SK-N-SH (cell line): Measurements from ENCODE around the gene MAP3K9. TPM values are rescaled to one million over a fixed set of nuclear protein-coding genes. Genes with fewer than 3 reads are reported as not detected.

Source experiments
- CTCF ChIA-PET: fragments of 300-600, 350-600 bp; formaldehyde crosslinking; extraction: SDS; loops from one replicate; lab custom pipeline; 2021; lab: Yijun Ruan, JAX
- POLR2A ChIA-PET: fragments of 350-600 bp; sonication (Branson Sonifier 250); formaldehyde crosslinking; extraction: SDS; loops from one replicate; lab custom pipeline; 2020; ENCODE audit warnings: antibody characterized with exemption, inconsistent platforms; lab: Yijun Ruan, JAX
- DNase-seq: peaks from one replicate; pipeline ENCODE4 v3.0.0; 2012
- H2AFZ ChIP-seq: fragments of 200-600 bp; sonication (generic); 2 replicates; pipeline ENCODE4 v1.8.1; 2016; ENCODE audit warnings: antibody characterized with exemption, mild to moderate bottlenecking, low read depth
- H3F3A ChIP-seq: fragments of 200-600 bp; sonication (generic); replicated peaks from 2 replicates; pipeline ENCODE3; 2016; ENCODE audit warnings: antibody characterized with exemption, mild to moderate bottlenecking; ENCODE audit not compliant: insufficient read depth
- H3K27ac ChIP-seq, 2 experiments: fragments of 200-500 bp in 1 of 2; fragments of 200-600 bp in 1 of 2; sonication (Bioruptor generic) in 1 of 2; sonication (generic), shearing (Covaris generic) in 1 of 2; 2 replicates each; pipeline versions ENCODE4 v1.5.1 to v1.6.1; 2014 to 2016; ENCODE audit warnings: low read depth in 2 of 2, inconsistent platforms in 1 of 2, low read length in 1 of 2, mild to moderate bottlenecking in 1 of 2, mixed read lengths in 1 of 2
- H3K27me3 ChIP-seq: fragments of 200-600 bp; sonication (generic), shearing (Covaris generic); 2 replicates; pipeline ENCODE4 v1.6.1; 2016; ENCODE audit warnings: mixed run types; ENCODE audit not compliant: insufficient read depth
- H3K36me3 ChIP-seq, 2 experiments: fragments of 200-500 bp in 1 of 2; fragments of 200-600 bp in 1 of 2; sonication (Bioruptor generic) in 1 of 2; sonication (generic) in 1 of 2; replicated peaks in 1 of 2; 2 replicates each; pipeline versions ENCODE3 to v1.5.1; 2014 to 2016; ENCODE audit warnings: low read length in 1 of 2, mild to moderate bottlenecking in 1 of 2; ENCODE audit not compliant: insufficient read depth in 2 of 2, control insufficient read depth in 1 of 2
- H3K4me1 ChIP-seq, 2 experiments: fragments of 200-500 bp in 1 of 2; fragments of 200-600 bp in 1 of 2; sonication (Bioruptor generic) in 1 of 2; sonication (generic), shearing (Covaris generic) in 1 of 2; 2 replicates each; pipeline versions ENCODE4 v1.5.1 to v1.6.1; 2014 to 2016; ENCODE audit warnings: low read depth in 1 of 2, low read length in 1 of 2, mixed run types in 1 of 2; ENCODE audit not compliant: insufficient read depth in 2 of 2, control insufficient read depth in 1 of 2
- H3K4me2 ChIP-seq: fragments of 200-600 bp; sonication (generic), shearing (Covaris generic); 2 replicates; pipeline ENCODE4 v1.6.1; 2017; ENCODE audit warnings: mixed run types
- H3K4me3 ChIP-seq, 2 experiments: fragments of 200-500 bp in 1 of 2; fragments of 200-600 bp in 1 of 2; sonication (Bioruptor generic) in 1 of 2; sonication (generic), shearing (Covaris generic) in 1 of 2; 2 replicates each; pipeline versions ENCODE4 v1.5.1 to v1.8.1; 2014 to 2016; ENCODE audit warnings: low read depth in 2 of 2, inconsistent platforms in 1 of 2, low read length in 1 of 2, mild to moderate bottlenecking in 1 of 2, mixed read lengths in 1 of 2, moderate library complexity in 1 of 2
- H3K79me2 ChIP-seq: fragments of 200-600 bp; sonication (generic); 2 replicates; pipeline ENCODE4 v1.8.1; 2017; ENCODE audit warnings: mild to moderate bottlenecking; ENCODE audit not compliant: insufficient read depth
- H3K9ac ChIP-seq: fragments of 200-600 bp; sonication (generic); 2 replicates; pipeline ENCODE4 v1.6.1; 2017; ENCODE audit warnings: mixed run types
- H3K9me2 ChIP-seq: fragments of 200-600 bp; sonication (generic); 2 replicates; pipeline ENCODE4 v1.6.1; 2017; ENCODE audit warnings: mixed run types
- H3K9me3 ChIP-seq: fragments of 200-600 bp; sonication (generic); 2 replicates; pipeline ENCODE4 v1.6.1; 2017; ENCODE audit warnings: mixed run types, mild to moderate bottlenecking, moderate library complexity
- H4K20me1 ChIP-seq: fragments of 200-600 bp; sonication (generic); 2 replicates; pipeline ENCODE4 v1.6.1; 2017; ENCODE audit warnings: mild to moderate bottlenecking, mixed run types; ENCODE audit not compliant: insufficient read depth
- EP300 ChIP-seq, 2 experiments: IDR thresholded peaks; 2 replicates each; pipeline versions ENCODE4 v1.4.0 to v1.6.1; 2012; ENCODE audit warnings: borderline replicate concordance in 1 of 2, low read depth in 1 of 2, low read length in 1 of 2
- FOSL2 ChIP-seq: IDR thresholded peaks from 2 replicates; pipeline ENCODE4 v1.4.0; 2012; ENCODE audit warnings: low read depth, mild to moderate bottlenecking, moderate library complexity, borderline replicate concordance
- GATA2 ChIP-seq: sonication (generic); formaldehyde crosslinking; IDR thresholded peaks from 2 replicates; pipeline ENCODE4 v1.5.0; 2020; ENCODE audit warnings: mild to moderate bottlenecking, missing genetic modification reagents
- MXI1 ChIP-seq: IDR thresholded peaks from 2 replicates; pipeline ENCODE4 v1.6.1; 2012; ENCODE audit warnings: mild to moderate bottlenecking, low read depth, low read length, improper control_type of control experiment
- NFIC ChIP-seq: IDR thresholded peaks from 2 replicates; pipeline ENCODE4 v1.4.0; 2012; ENCODE audit warnings: borderline replicate concordance
- POLR2AphosphoS5 ChIP-seq: IDR thresholded peaks from 2 replicates; pipeline ENCODE4 v1.6.1; 2012; ENCODE audit warnings: low read depth, low read length
- RFX5 ChIP-seq: IDR thresholded peaks from 2 replicates; pipeline ENCODE4 v1.6.1; 2012; ENCODE audit warnings: mild to moderate bottlenecking, improper control_type of control experiment, low read length
- RXRA ChIP-seq: IDR thresholded peaks from 2 replicates; pipeline ENCODE4 v1.4.0; 2012; ENCODE audit warnings: low read depth, mild to moderate bottlenecking, borderline replicate concordance
- SMC3 ChIP-seq: IDR thresholded peaks from 2 replicates; pipeline ENCODE4 v1.6.1; 2012; ENCODE audit warnings: low read depth, low read length, improper control_type of control experiment
- TAF1 ChIP-seq: IDR thresholded peaks from 2 replicates; pipeline ENCODE4 v1.6.1; 2012; ENCODE audit warnings: low read depth, mild to moderate bottlenecking, low read length, moderate library complexity, borderline replicate concordance
- TCF12 ChIP-seq: IDR thresholded peaks from 2 replicates; pipeline ENCODE4 v1.4.0; 2012
- TEAD4 ChIP-seq: IDR thresholded peaks from 2 replicates; pipeline ENCODE4 v1.4.0; 2012; ENCODE audit warnings: mild to moderate bottlenecking, borderline replicate concordance; ENCODE audit not compliant: insufficient read depth
- YY1 ChIP-seq: IDR thresholded peaks from 2 replicates; pipeline ENCODE4 v1.4.0; 2012; ENCODE audit warnings: low read depth, mild to moderate bottlenecking
- WGBS: methylation state at CpG from one replicate; pipeline ENCODE4 v1.1.6; 2017; ENCODE audit warnings: low lambda C conversion rate; 5-methylcytosine and 5-hydroxymethylcytosine counted together
- polyA plus RNA-seq, 3 experiments: library from polyadenylated mRNA; depleted of rRNA; stranded (reverse); fragments of >200 nt; gene quantifications; 2 replicates each; pipeline ENCODE4 v1.2.3, GENCODE V29; 2012
- TF ChIP-seq, protein P1 (sequence below): fragments of 150-350 bp; IDR thresholded peaks from 2 replicates; pipeline ENCODE4 v1.6.1; 2017; ENCODE audit warnings: antibody characterized with exemption, low read length, low read depth, borderline replicate concordance
- TF ChIP-seq, protein P2 (sequence below): IDR thresholded peaks from 2 replicates; pipeline ENCODE4 v1.4.0; 2012; ENCODE audit warnings: low read depth
- TF ChIP-seq, protein P3 (sequence below): fragments of 150-350 bp; IDR thresholded peaks from 2 replicates; pipeline ENCODE4 v1.6.1; 2016; ENCODE audit warnings: mild to moderate bottlenecking, low read depth, low read length
- TF ChIP-seq, protein P4 (sequence below): IDR thresholded peaks from 2 replicates; pipeline ENCODE4; 2012

The MAP3K9 gene
- polyA plus RNA-seq, 1 of the 3 experiments (the other 2 are of a cell fraction) = 2.0 TPM

DNA sequence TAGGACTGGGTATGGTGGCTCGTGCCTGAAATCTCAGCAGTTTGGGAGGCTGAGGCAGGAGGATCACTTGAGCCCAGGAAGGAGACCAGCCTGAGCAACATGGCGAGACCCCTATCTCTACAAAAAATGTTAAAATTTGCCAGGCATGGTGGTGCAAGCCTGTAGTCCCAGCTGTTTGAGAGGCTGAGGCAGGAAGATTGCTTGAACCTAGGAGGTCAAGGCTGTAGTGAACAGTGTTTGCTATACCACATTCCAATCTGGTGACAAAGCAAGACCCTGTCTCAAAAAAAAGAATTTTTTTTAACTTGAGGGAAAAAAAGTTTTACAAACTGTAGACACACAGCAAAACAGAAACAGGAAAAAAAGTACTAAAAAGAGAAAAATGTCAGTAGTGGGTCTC is 2.3 kb upstream of the MAP3K9 start:
- TF ChIP-seq RXRA = no peak
- TF ChIP-seq, protein P1, sequence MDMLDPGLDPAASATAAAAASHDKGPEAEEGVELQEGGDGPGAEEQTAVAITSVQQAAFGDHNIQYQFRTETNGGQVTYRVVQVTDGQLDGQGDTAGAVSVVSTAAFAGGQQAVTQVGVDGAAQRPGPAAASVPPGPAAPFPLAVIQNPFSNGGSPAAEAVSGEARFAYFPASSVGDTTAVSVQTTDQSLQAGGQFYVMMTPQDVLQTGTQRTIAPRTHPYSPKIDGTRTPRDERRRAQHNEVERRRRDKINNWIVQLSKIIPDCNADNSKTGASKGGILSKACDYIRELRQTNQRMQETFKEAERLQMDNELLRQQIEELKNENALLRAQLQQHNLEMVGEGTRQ = no peak
- no peak for TF ChIP-seq NFIC
- TF ChIP-seq FOSL2 = no peak
- TF ChIP-seq, protein P2, sequence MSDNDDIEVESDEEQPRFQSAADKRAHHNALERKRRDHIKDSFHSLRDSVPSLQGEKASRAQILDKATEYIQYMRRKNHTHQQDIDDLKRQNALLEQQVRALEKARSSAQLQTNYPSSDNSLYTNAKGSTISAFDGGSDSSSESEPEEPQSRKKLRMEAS = no peak
- Histone ChIP-seq H3F3A (peaks cover 8% of the 10 kb centered on the region), H4K20me1 (no peaks in the 10 kb centered on the region), H3K79me2 (peaks cover 9% of the 10 kb centered on the region; the same call in 1 of the 2 replicates), H3K36me3 (no peaks in the 10 kb centered on the region), H3K4me3 (no peak overlapping the region), H3K9me2 (no peaks in the 10 kb centered on the region), H3K4me1 (peaks cover 0 to 16% of the 10 kb centered on the region in 2 experiments; a peak in 1 of 4 replicates), H3K9ac (no peak overlapping the region), H3K27ac (no peak overlapping the region), H3K9me3 (no peaks in the 10 kb centered on the region), H3K27me3 (no peaks in the 10 kb centered on the region), H3K4me2 (no peak overlapping the region), H2AFZ (no peak overlapping the region)
- ChIA-PET POLR2A (no interaction called here), CTCF (no interaction called here)
- DNase-seq = no peak
- 98% methylated on average over 2 of the region's 2 CpGs for WGBS

DNA sequence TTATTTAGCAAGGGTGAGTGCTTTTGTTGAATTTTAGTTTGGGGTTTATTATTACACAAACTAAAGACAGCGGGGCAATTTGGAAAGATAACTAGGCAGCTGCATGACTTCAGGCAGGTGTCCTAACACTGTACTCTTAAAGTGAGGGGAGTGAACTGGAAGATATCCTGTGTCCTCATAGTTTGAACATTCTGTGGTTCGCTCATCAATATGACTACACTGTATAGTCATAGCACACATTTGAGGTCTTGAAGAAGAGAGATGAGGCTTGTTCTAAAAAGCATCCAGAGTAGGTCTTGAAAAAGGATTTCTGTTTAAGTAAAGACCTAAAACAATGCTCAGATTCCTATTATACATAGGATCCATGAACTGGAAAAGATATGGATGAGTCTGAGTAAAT is 1.7 kb upstream of the MAP3K9 start:
- no peak overlapping the region for H3K27ac ChIP-seq
- no peak for TF ChIP-seq GATA2 (CRISPR knock-in tag)
- no peak for TF ChIP-seq TCF12
- no peak for TF ChIP-seq YY1
- no peak for TF ChIP-seq NFIC
- no peak for TF ChIP-seq RXRA
- peaks cover 12% of the 10 kb centered on the region; the same call in 1 of the 2 replicates for H3K79me2 ChIP-seq
- H3K9me3 ChIP-seq = no peaks in the 10 kb centered on the region
- ChIA-PET POLR2A (no interaction called here), CTCF (interaction anchor here (2.5 kb wide), 1 partner anchor 10 kb away, joined by 11 read pairs; no protein-coding TSS in a partner anchor)
- no peaks in the 10 kb centered on the region for H3K9me2 ChIP-seq
- no peak for DNase-seq
- 0 out of 4 replicates have a peak overlapping the region, but pooled peaks of 1 of the 2 experiments have one; percentile 66 for H3K4me3 ChIP-seq
- 90% methylated on average over 2 of the region's 2 CpGs for WGBS
- H3K36me3 ChIP-seq = no peaks in the 10 kb centered on the region
- H2AFZ ChIP-seq = no peak overlapping the region
- H3K4me2 ChIP-seq = peak overlapping the region; percentile 82
- H3K4me1 ChIP-seq = peaks cover 0 to 16% of the 10 kb centered on the region in 2 experiments; a peak in 1 of 4 replicates
- H3K27me3 ChIP-seq = no peaks in the 10 kb centered on the region
- no peaks in the 10 kb centered on the region for H4K20me1 ChIP-seq
- no peak overlapping the region for H3K9ac ChIP-seq
- peaks cover 8% of the 10 kb centered on the region for H3F3A ChIP-seq

DNA sequence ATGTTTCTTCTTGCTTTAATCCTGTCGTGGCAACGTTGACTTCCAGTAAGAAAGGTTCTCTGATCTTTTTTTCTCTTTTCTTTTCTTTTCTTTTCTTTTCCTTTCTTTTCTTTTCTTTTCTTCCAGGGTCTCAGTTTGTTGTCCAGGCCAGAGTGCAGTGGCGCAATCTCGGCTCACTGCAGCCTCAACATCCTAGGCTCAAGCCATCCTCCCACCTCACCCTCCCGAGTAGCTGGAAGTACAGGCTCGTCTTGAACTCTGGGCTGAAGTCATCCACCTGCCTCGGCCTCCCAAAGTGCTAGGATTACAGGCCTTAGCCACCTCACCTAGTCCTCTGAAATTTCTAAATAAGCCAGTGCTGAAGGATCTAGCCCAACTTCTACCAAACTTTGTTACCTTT is 1.3 kb upstream of the MAP3K9 start:
- Histone ChIP-seq H4K20me1 (no peaks in the 10 kb centered on the region), H2AFZ (peak overlapping the region; percentile 88; the same call in 1 of the 2 replicates), H3K9ac (peak overlapping the region; percentile 48; the same call in 1 of the 2 replicates), H3K4me3 (peak overlapping the region; percentile 66 to 77; a peak in 3 of 4 replicates), H3K4me1 (peaks cover 0 to 16% of the 10 kb centered on the region in 2 experiments; a peak in 1 of 4 replicates), H3F3A (peaks cover 6% of the 10 kb centered on the region), H3K27ac (no peak overlapping the region), H3K27me3 (no peaks in the 10 kb centered on the region), H3K9me3 (no peaks in the 10 kb centered on the region), H3K36me3 (no peaks in the 10 kb centered on the region), H3K79me2 (peaks cover 12% of the 10 kb centered on the region; the same call in 1 of the 2 replicates), H3K9me2 (no peaks in the 10 kb centered on the region), H3K4me2 (peak overlapping the region; percentile 82)
- CTCF ChIA-PET = interaction anchor here (2.5 kb wide), 1 partner anchor 10 kb away, joined by 11 read pairs; no protein-coding TSS in a partner anchor
- WGBS = 67% methylated on average over 7 of the region's 7 CpGs
- DNase-seq = no peak
- POLR2A ChIA-PET = no interaction called here
- TF ChIP-seq, protein P3, sequence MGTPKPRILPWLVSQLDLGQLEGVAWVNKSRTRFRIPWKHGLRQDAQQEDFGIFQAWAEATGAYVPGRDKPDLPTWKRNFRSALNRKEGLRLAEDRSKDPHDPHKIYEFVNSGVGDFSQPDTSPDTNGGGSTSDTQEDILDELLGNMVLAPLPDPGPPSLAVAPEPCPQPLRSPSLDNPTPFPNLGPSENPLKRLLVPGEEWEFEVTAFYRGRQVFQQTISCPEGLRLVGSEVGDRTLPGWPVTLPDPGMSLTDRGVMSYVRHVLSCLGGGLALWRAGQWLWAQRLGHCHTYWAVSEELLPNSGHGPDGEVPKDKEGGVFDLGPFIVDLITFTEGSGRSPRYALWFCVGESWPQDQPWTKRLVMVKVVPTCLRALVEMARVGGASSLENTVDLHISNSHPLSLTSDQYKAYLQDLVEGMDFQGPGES = no peak
- TF ChIP-seq MXI1 (no peak), NFIC (no peak), RXRA (no peak), FOSL2 (no peak), TAF1 (no peak), TEAD4 (no peak), EP300 (IDR thresholded peaks at IDR 0.05; ENCODE audit: borderline replicate concordance in 1 of 2, low read depth in 1 of 2, low read length in 1 of 2) (no peak), SMC3 (no peak), RFX5 (no peak), POLR2AphosphoS5 (no peak)
- TF ChIP-seq, protein P4, sequence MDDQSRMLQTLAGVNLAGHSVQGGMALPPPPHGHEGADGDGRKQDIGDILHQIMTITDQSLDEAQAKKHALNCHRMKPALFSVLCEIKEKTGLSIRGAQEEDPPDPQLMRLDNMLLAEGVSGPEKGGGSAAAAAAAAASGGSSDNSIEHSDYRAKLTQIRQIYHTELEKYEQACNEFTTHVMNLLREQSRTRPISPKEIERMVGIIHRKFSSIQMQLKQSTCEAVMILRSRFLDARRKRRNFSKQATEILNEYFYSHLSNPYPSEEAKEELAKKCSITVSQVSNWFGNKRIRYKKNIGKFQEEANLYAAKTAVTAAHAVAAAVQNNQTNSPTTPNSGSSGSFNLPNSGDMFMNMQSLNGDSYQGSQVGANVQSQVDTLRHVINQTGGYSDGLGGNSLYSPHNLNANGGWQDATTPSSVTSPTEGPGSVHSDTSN = no peak
